ENCODE data around the gene CAMKK2. TPM values are rescaled to one million over a fixed set of nuclear protein-coding genes. Genes with fewer than 3 reads are reported as not detected.
A peak's percentile ranks its signal among the peaks of the same experiment; 100 is the strongest.
"Not testable (repeated sequence)": the region's sequence is repeated elsewhere in the genome, so short reads cannot be mapped to it uniquely, and the experiment has no call there.

Gene CAMKK2
- total RNA-seq, 2 donors from 2014 or later = 14.4 to 16.9 TPM

DNA sequence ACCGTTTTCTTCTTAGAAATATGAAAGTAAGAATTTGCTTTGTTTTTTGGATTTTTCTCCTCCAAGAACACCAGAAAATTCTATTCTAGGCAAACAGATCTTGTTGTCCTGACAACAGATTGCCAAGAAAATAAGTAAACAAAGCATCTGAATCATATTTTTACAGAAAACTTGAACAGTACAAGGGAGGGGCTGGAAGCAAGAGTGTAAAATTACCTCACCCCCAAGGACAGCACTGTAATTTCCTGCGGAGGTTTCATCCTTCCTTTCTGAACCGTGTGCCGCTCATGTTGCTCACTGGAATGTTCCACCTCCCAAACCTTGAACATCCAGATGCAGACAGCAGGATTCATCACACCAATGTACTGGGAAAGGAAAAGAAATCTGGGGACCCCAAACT lies 5.4 kb upstream of the CAMKK2 start:
- H3K4me1 ChIP-seq = peaks cover 0 to 12% of the 10 kb centered on the region in 2 donors
- no peaks in the 10 kb centered on the region for H3K9me3 ChIP-seq
- no peaks in the 10 kb centered on the region for H3K36me3 ChIP-seq
- no peaks in the 10 kb centered on the region for H3K27me3 ChIP-seq
- TF ChIP-seq, protein P1, sequence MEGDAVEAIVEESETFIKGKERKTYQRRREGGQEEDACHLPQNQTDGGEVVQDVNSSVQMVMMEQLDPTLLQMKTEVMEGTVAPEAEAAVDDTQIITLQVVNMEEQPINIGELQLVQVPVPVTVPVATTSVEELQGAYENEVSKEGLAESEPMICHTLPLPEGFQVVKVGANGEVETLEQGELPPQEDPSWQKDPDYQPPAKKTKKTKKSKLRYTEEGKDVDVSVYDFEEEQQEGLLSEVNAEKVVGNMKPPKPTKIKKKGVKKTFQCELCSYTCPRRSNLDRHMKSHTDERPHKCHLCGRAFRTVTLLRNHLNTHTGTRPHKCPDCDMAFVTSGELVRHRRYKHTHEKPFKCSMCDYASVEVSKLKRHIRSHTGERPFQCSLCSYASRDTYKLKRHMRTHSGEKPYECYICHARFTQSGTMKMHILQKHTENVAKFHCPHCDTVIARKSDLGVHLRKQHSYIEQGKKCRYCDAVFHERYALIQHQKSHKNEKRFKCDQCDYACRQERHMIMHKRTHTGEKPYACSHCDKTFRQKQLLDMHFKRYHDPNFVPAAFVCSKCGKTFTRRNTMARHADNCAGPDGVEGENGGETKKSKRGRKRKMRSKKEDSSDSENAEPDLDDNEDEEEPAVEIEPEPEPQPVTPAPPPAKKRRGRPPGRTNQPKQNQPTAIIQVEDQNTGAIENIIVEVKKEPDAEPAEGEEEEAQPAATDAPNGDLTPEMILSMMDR (IDR thresholded peaks at IDR 0.05) = no peak
- no peak for DNase-seq (ENCODE audit: low spot score)
- no peak overlapping the region for H3K4me3 ChIP-seq
- no peak overlapping the region for H3K27ac ChIP-seq

DNA sequence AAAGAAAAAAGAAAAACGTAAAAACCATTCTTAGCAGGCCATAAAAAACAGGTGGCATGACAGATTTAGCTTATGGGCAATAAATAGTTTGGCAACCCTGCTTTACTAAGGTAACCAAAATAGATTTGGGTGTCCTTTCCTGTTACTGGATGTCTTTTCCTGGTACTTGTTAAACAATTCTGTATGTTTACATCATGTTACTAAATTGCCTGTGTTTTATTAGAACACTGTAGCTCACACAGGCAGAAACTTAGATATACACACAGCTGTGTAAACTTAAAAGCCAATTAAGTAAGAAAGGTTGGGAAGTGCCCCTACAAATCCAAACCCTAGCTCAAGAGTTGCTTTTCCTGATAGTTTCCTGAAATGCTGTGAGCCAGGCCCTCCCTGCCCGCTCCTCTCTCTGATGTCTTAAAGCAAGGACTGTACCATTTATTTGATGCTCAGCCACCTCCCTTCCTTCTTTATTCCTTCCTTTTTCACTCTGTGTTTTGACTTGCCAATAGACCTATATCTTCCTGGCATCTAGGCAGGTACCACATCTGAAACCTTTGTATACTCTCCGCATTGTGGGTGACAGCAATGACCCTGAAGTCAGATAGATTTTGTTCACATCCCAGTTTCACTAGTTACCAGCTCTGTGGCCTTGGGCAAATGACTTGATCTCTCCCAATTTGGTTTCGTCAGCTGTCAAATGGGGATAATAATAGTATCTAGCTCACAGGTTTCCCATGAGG lies 3.7 kb upstream of the CAMKK2 start:
- Histone ChIP-seq H3K4me3 (no peak overlapping the region), H3K27me3 (no peaks in the 10 kb centered on the region), H3K36me3 (no peaks in the 10 kb centered on the region), H3K9me3 (no peaks in the 10 kb centered on the region), H3K27ac (no peak overlapping the region), H3K4me1 (peaks cover 0 to 21% of the 10 kb centered on the region in 2 donors)
- no peak for DNase-seq (ENCODE audit: low spot score)
- TF ChIP-seq, protein P1 (IDR thresholded peaks at IDR 0.05) = no peak

DNA sequence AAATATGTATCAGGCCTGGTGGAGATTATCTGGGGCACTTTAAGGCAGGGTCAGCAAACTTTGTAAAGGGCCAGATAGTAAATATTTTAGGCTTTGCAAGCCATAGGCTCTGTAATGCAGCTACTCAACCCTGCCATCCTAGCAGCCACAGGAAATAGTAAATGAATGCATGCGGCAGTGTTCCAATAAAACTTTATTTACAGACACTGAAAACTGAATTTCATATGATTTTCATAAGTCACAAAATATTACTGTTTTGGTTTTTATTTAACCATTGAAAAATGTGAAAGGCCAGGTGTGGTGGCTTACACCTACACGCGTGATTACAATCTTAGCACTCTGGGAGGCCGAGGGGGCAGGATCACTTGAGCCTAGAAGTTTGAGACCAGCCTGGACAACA lies 3.2 kb upstream of the CAMKK2 start:
- no peak for DNase-seq (ENCODE audit: low spot score)

DNA sequence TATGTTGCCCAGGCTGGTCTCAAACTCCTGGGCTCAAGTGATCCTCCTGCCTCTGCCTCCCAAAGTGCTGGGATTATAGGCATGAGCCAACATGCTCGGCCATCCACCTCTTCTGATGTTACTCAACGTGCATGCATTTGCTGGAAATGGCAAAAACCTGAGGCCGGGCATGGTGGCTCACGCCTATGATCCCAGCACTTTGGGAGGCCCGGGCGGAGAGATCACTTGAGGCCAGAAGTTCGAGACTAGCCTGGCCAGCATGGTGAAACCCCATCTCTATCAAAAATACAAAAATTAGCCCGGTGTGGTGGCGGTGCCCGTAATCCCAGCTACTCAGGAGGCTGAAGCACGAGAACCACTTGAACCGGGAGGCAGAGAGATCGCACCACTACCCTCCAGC lies 1.9 kb upstream of the CAMKK2 start:
- H3K4me3 ChIP-seq; H3K27ac ChIP-seq; H3K36me3 ChIP-seq; H3K27me3 ChIP-seq; H3K9me3 ChIP-seq; DNase-seq (ENCODE audit: low spot score): not testable (repeated sequence)
- peaks cover 0 to 32% of the 10 kb centered on the region in 2 donors for H3K4me1 ChIP-seq

More for the DNA sequence above, 3.2 kb upstream of the CAMKK2 start:
- Histone ChIP-seq H3K9me3 (no peaks in the 10 kb centered on the region), H3K27me3 (no peaks in the 10 kb centered on the region), H3K4me1 (peaks cover 0 to 26% of the 10 kb centered on the region in 2 donors), H3K36me3 (no peaks in the 10 kb centered on the region), H3K27ac (no peak overlapping the region), H3K4me3 (no peak overlapping the region)
- TF ChIP-seq, protein P1 (IDR thresholded peaks at IDR 0.05) = no peak

DNA sequence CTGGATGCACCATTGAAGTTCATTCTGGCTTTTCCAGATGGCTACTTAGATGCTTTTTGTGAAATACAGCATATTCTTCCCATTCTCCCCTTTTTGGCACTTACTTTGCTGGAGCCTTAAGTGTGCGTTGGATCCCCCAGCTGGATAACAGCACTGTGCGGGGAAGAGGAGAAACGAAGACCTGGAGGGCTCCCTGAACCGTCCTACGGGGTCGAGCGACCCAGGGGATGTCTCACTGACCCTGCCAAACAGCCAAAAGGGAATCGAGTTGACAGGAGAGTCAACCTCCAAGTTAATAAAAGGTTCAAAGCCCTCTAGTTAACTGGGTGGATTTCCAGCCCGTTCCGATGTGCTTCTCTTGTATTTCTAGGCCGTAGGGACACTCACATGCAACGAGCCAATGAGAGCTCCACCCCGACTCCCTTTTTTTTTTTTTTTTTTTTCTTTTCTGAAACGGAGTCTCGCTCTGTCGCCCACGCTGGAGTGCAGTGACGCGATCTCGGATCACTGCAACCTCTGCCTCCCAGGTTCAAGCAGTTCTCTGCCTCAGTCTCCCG lies 1.0 kb upstream of the CAMKK2 start:
- no peaks in the 10 kb centered on the region for H3K9me3 ChIP-seq
- H3K27ac ChIP-seq = peak overlapping the region; percentile 77 to 82
- no peak for DNase-seq (ENCODE audit: low spot score)
- peaks cover 0 to 32% of the 10 kb centered on the region in 2 donors for H3K4me1 ChIP-seq
- no peaks in the 10 kb centered on the region for H3K36me3 ChIP-seq
- TF ChIP-seq, protein P1 (IDR thresholded peaks at IDR 0.05) = no peak
- H3K27me3 ChIP-seq = no peaks in the 10 kb centered on the region
- H3K4me3 ChIP-seq = peak overlapping the region; percentile 94 to 99

DNA sequence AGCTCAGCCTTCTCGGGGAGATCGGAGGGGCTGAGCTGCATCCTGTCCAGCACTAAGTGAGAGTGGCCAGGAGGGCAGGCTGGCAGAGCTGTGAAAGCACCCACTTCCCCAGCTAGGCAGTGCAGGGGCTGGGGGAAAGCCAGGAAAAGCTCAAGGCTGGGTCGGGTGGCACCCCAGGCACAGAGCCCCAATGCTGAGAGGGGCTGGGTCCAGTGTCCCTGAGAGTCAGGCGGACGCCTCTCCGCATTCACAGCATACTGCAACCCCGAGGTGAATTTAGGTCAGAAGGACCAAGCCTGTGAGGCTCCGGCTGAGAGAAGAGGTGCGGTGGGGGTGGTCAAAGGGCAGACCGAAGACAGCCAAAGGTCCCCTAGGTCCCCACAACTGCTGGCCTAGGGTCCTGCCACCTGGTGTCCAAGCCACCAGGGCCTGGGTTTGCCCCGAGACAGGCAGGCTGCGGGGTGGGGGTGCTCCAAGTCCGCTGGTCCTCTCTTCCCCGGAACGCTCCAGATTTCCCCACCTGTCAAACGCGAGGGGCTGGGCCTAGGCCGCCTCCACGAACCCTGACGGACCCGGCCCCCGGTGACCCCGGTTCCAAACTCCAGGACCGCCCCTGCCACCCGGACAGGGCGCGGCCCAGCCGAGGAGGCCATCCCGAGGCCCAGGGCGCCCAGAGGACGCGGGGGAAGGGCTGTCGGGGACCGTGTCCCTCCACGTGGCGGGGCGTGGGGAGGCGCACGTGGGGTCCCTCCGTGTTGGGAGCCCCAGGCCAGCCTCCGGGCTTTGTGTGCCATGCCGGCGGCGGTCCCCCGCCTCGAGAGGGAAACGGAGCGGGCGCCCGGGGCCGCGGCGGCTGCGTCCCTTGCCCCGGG lies 527 bp downstream of the CAMKK2 start:
- DNase-seq (ENCODE audit: low spot score) = no peak
- TF ChIP-seq, protein P1 (IDR thresholded peaks at IDR 0.05) = no peak
- Histone ChIP-seq H3K36me3 (no peaks in the 10 kb centered on the region), H3K4me3 (peak overlapping the region; percentile 94 to 99), H3K27ac (peak overlapping the region; percentile 86 to 87), H3K27me3 (no peaks in the 10 kb centered on the region), H3K4me1 (peaks cover 0 to 32% of the 10 kb centered on the region in 2 donors), H3K9me3 (no peaks in the 10 kb centered on the region)
